OCI-LY1 (cell line): ENCODE measurements around the gene HLCS.

ENCODE experiments used
- EZH2 ChIP-seq: fragments of 200-600 bp; sonication (generic), shearing (Covaris generic); IDR thresholded peaks from 2 replicates; pipeline ENCODE4 v1.8.0; 2017; ENCODE audit warnings: borderline replicate concordance, mixed run types, mild to moderate bottlenecking, antibody characterized with exemption, low read length, moderate library complexity, mixed read lengths
- TF ChIP-seq, protein P1 (sequence below): fragments of 200-600 bp; sonication (generic), shearing (Covaris generic); IDR thresholded peaks from 2 replicates; pipeline ENCODE4 v1.5.1; 2017; ENCODE audit warnings: mild to moderate bottlenecking, antibody characterized with exemption, low read length, moderate library complexity, mixed read lengths

DNA sequence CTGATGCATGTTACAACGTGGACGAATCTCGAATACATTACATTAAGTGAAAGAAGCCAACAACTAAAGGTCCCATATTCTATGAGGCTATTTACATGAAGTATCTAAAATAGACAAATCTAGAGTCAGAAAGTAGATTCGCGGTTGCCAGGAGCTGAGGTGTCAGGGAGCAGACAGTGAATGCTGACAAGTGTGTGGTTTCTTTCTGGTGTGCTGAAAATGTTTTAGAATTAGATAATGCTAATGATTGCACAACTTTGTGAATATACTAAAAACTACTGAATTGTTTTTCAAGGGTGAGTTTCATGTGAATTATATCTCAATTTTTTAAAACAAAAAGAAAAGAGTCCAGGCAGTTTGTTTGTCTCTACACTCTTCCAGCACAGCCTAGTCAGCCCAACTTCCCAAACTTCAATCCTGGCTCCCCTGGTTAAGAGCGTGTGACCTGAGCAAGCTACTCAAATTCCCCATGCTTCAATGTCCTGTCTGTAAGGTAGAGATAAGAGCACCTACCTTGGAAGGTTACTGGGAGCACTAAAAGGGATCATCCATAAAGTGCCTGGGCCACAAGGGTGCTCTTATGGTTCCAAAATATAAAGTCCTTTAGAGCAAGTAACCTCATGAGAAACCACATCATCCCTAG lies 20.9 kb downstream of the HLCS start:
- TF ChIP-seq, protein P1, sequence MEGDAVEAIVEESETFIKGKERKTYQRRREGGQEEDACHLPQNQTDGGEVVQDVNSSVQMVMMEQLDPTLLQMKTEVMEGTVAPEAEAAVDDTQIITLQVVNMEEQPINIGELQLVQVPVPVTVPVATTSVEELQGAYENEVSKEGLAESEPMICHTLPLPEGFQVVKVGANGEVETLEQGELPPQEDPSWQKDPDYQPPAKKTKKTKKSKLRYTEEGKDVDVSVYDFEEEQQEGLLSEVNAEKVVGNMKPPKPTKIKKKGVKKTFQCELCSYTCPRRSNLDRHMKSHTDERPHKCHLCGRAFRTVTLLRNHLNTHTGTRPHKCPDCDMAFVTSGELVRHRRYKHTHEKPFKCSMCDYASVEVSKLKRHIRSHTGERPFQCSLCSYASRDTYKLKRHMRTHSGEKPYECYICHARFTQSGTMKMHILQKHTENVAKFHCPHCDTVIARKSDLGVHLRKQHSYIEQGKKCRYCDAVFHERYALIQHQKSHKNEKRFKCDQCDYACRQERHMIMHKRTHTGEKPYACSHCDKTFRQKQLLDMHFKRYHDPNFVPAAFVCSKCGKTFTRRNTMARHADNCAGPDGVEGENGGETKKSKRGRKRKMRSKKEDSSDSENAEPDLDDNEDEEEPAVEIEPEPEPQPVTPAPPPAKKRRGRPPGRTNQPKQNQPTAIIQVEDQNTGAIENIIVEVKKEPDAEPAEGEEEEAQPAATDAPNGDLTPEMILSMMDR: no peak
- no peak for TF ChIP-seq EZH2
